Thoracic aorta (tissue), 2 donors: ENCODE results near the gene LRRC4B. TPM values are rescaled to one million over a fixed set of nuclear protein-coding genes. Genes with fewer than 3 reads are reported as not detected.

Source experiments
- ATAC-seq: fragments of 150-250 bp; one replicate; pipeline ENCODE4 v1.8.0; 2017; ENCODE audit warnings: low read depth; ENCODE audit not compliant: insufficient number of reproducible peaks, low FRiP score
- DNase-seq: peaks from one replicate; pipeline ENCODE4 v3.0.0-alpha.2; 2020; ENCODE audit warnings: low spot score
- H3K27ac ChIP-seq, 2 donors: fragments of 200-600 bp; sonication (generic); 1 replicate in 1 of 2; 2 replicates in 1 of 2; pipeline ENCODE4 v1.5.1; 2016; ENCODE audit warnings: mild to moderate bottlenecking in 2 of 2, moderate library complexity in 2 of 2
- H3K27me3 ChIP-seq: fragments of 200-600 bp; sonication (generic); replicated peaks from 2 replicates; pipeline ENCODE4 v1.6.0; 2016; ENCODE audit warnings: mild to moderate bottlenecking; ENCODE audit not compliant: insufficient read depth
- H3K36me3 ChIP-seq: fragments of 200-600 bp; sonication (generic); one replicate; pipeline ENCODE4 v1.5.1; 2016
- H3K4me1 ChIP-seq, 2 donors: fragments of 200-600 bp; sonication (generic); 1 replicate in 1 of 2; 2 replicates in 1 of 2; pipeline versions ENCODE4 v1.5.1 to v1.6.0; 2016; ENCODE audit warnings: low read depth in 2 of 2, mild to moderate bottlenecking in 1 of 2; ENCODE audit not compliant: control insufficient read depth in 1 of 2
- H3K4me3 ChIP-seq: fragments of 200-600 bp; sonication (generic); 2 replicates; pipeline ENCODE4 v1.5.1; 2016; ENCODE audit warnings: mild to moderate bottlenecking
- H3K9me3 ChIP-seq: fragments of 200-600 bp; sonication (generic); 2 replicates; pipeline ENCODE4 v1.5.1; 2016
- CTCF ChIP-seq: fragments of 200-600 bp; sonication (generic); IDR thresholded peaks from one replicate; pipeline ENCODE4 v1.5.1; 2019; ENCODE audit warnings: antibody characterized with exemption
- total RNA-seq, 2 donors: library from RNA; depleted of rRNA; stranded (reverse); fragments of >200 nt; gene quantifications; one replicate each; pipeline versions ENCODE4 v1.1.0 to v1.2.3, GENCODE V29; 2016

The LRRC4B gene
- total RNA-seq, 2 donors from 2014 or later, result 5.3 to 13.7 TPM

DNA sequence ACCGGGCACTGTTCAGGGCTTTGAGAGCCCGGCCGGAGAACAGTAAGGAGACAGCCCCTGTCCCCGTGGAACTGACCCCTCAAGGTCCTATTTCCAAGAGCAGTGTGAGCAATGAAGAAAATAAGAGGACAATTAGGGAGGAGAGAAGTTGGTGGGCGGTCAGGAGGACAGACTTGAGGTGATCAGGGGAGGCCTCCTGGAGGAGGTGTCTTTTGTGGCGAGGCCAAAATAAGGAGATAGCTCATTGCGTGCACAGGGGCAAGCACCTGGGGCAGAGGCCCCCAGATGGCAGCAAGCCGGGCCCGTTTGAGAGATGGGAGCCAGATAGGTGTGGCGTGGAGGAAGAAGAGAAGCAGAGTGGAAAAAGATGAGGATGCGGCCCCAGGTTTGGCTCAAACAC is 2.8 kb upstream of the LRRC4B start:
- ATAC-seq (no peak), DNase-seq (no peak)
- H3K4me1 ChIP-seq, result no peaks in the 10 kb centered on the region
- H3K27me3 ChIP-seq, result no peaks in the 10 kb centered on the region
- no peak overlapping the region for H3K27ac ChIP-seq
- no peaks in the 10 kb centered on the region for H3K36me3 ChIP-seq
- no peak overlapping the region for H3K4me3 ChIP-seq
- no peak for TF ChIP-seq CTCF
- H3K9me3 ChIP-seq, result no peaks in the 10 kb centered on the region

DNA sequence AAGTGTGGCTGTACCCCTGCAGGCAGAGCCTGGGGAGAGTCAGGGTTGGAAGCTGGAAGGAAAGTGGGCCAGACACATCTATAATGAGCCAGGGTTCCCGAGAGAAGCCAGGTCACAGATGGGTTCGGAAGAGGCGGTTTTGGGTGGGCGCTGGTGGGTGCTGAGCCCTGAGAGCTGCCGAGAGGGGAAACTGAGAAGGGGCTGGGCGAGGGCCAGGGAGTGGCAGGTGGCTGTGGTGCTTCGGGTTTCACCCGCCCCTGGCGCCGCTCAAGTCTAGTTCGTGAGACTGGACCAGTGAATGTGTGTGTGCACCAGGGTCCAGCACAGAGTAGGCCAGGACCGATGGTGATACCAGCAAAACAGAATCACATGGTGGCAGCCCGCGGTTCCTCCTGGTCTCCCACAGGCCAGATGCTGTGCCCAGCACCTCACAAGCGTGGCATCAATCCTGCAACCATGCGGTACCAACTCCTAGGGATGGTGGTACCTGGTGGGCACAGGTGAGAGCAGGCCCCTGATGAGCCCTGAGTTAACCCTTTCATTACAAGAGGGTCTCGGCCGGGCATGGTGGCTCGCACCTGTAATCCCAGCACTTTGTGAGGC is 1.8 kb upstream of the LRRC4B start:
- H3K4me1 ChIP-seq, result no peaks in the 10 kb centered on the region
- no peaks in the 10 kb centered on the region for H3K27me3 ChIP-seq
- H3K36me3 ChIP-seq, result no peaks in the 10 kb centered on the region
- ATAC-seq, result no peak
- TF ChIP-seq CTCF, result no peak
- no peak overlapping the region for H3K27ac ChIP-seq
- H3K4me3 ChIP-seq, result no peak overlapping the region
- no peak for DNase-seq
- H3K9me3 ChIP-seq, result no peaks in the 10 kb centered on the region

GRCh38 chr19:50568728-50569698 is 778 bp upstream of the LRRC4B start:
- TF ChIP-seq CTCF, result no peak
- ATAC-seq, result no peak
- Histone ChIP-seq H3K27me3 (no peaks in the 10 kb centered on the region), H3K4me3 (no peak overlapping the region), H3K9me3 (no peaks in the 10 kb centered on the region), H3K4me1 (no peaks in the 10 kb centered on the region), H3K36me3 (no peaks in the 10 kb centered on the region), H3K27ac (no peak overlapping the region)
- no peak for DNase-seq

DNA sequence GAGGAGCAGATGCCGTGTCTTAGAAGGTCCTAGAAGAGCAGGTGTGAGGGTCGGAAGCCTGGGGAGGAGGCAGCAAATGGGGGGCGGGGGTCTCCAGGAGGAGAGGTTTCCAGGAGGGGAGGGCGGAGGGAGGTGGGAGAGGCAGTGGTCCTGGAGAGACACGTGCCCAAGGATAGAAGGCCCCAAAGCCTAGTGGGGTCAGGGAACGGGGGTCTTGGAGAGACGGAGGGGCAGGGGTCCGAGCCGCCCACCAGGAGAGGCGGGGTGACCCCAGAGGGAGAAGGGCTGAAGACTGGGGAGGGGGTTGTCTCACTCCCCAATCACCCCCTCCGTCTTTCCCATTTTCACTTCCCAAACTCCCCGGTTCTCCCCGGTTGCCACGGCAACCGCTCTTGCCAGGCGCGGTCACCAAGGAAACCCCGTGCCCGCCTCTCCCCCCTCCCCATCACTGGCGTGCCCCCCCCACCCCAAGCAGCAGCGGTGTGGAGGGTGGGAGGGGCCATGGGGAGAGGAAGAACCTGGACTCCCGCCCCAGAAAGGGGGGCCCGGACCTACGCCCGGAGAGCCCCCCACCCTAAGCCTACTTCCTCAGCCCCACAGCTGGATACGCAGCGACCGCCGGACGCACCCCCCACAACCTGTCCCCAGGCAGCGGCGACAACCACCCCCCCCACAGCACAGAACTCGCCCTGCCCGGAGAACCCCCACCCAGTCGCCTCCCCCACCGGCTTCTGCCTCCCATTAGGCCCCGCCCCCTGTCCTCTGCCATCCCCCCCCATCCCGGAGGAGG is 988 bp downstream of the LRRC4B start:
- no peaks in the 10 kb centered on the region for H3K27me3 ChIP-seq
- ATAC-seq, result no peak

More for the DNA sequence above, 988 bp downstream of the LRRC4B start:
- Histone ChIP-seq H3K4me1 (no peaks in the 10 kb centered on the region), H3K36me3 (no peaks in the 10 kb centered on the region), H3K27ac (no peak overlapping the region), H3K4me3 (no peak overlapping the region), H3K9me3 (no peaks in the 10 kb centered on the region)
- no peak for TF ChIP-seq CTCF
- DNase-seq, result no peak
